KBM-7 (cell line): ENCODE results near the gene TMEM184A.

Source experiments
- DNase-seq: peaks from one replicate; pipeline ENCODE4 v3.0.0-alpha.2; 2015
- in situ Hi-C: fragments of 300-500 bp; cut with MboI; formaldehyde crosslinking; loops from 2 replicates; pipeline ENCODE4 v1.14.3; 2020; ENCODE audit warnings: low sequenced_read_pairs, low pct_unique_long_range_greater_than_20kb, mixed read lengths

Gene TMEM184A

GRCh38 chr7:1497293-1497927 is 58.6 kb downstream of the TMEM184A start:
- no peak for DNase-seq
- in situ Hi-C loops, result no loop called here

- DNase-seq, result no peak
Observed at GRCh38 chr7:1496531-1497292, 59.3 kb downstream of the TMEM184A start.

GRCh38 chr7:1495564-1496242 is 60.3 kb downstream of the TMEM184A start:
- in situ Hi-C loops, result no loop called here
- no peak for DNase-seq

More at GRCh38 chr7:1496531-1497292, 59.3 kb downstream of the TMEM184A start:
- in situ Hi-C loops, result no loop called here

- no peak for DNase-seq
- in situ Hi-C loops, result no loop called here
Observed at GRCh38 chr7:1494866-1495563, 61.0 kb downstream of the TMEM184A start.

GRCh38 chr7:1494447-1494846 is 61.6 kb downstream of the TMEM184A start:
- no peak for DNase-seq
- in situ Hi-C loops, result no loop called here

- in situ Hi-C loops, result no loop called here
Observed at GRCh38 chr7:1493571-1493970, 62.4 kb downstream of the TMEM184A start.

GRCh38 chr7:1493129-1493528 is 62.9 kb downstream of the TMEM184A start:
- DNase-seq, result no peak
- in situ Hi-C loops, result no loop called here

More at GRCh38 chr7:1493571-1493970, 62.4 kb downstream of the TMEM184A start:
- no peak for DNase-seq

- in situ Hi-C loops, result no loop called here
- DNase-seq, result no peak
Observed at GRCh38 chr7:1492640-1493039, 63.4 kb downstream of the TMEM184A start.
